Smooth muscle cell (in vitro differentiated cells): ENCODE measurements around the gene SRRM4. TPM values are rescaled to one million over a fixed set of nuclear protein-coding genes. Genes with fewer than 3 reads are reported as not detected.

Source experiments
- DNase-seq: peaks from one replicate; lab custom pipeline; 2025; ENCODE audit not compliant: unreplicated experiment; lab: John Stamatoyannopoulos, UW
- H2AFZ ChIP-seq: fragments of 200-600 bp; sonication (generic); 2 replicates; pipeline ENCODE4 v1.6.0; 2016; ENCODE audit warnings: antibody characterized with exemption, low read depth, mild to moderate bottlenecking
- H3F3A ChIP-seq: fragments of 200-600 bp; sonication (generic); 2 replicates; pipeline ENCODE4 v1.6.0; 2017; ENCODE audit warnings: antibody characterized with exemption, low read depth
- H3K27ac ChIP-seq: fragments of 200-600 bp; sonication (generic); 2 replicates; pipeline ENCODE4 v1.5.1; 2016; ENCODE audit warnings: low read depth, mild to moderate bottlenecking
- H3K27me3 ChIP-seq: fragments of 200-600 bp; sonication (generic); 2 replicates; pipeline ENCODE4 v1.6.1; 2016; ENCODE audit warnings: low read depth, mild to moderate bottlenecking
- H3K36me3 ChIP-seq: fragments of 200-600 bp; sonication (generic); 2 replicates; pipeline ENCODE4 v1.5.1; 2016; ENCODE audit warnings: low read depth
- H3K4me1 ChIP-seq: fragments of 200-600 bp; sonication (generic); 2 replicates; pipeline ENCODE4 v1.5.1; 2016; ENCODE audit warnings: low read depth
- H3K4me2 ChIP-seq: fragments of 200-600 bp; sonication (generic); 2 replicates; pipeline ENCODE4 v1.6.0; 2016; ENCODE audit warnings: mild to moderate bottlenecking
- H3K4me3 ChIP-seq: fragments of 200-600 bp; sonication (generic); 2 replicates; pipeline ENCODE4 v1.5.1; 2016; ENCODE audit warnings: mild to moderate bottlenecking
- H3K79me2 ChIP-seq: fragments of 200-600 bp; sonication (generic); 2 replicates; pipeline ENCODE4 v1.6.0; 2016; ENCODE audit warnings: low read depth, mild to moderate bottlenecking
- H3K9ac ChIP-seq: fragments of 200-600 bp; sonication (generic); 2 replicates; pipeline ENCODE4 v1.6.0; 2016; ENCODE audit warnings: low read depth
- H3K9me3 ChIP-seq: fragments of 200-600 bp; sonication (generic); replicated peaks from 2 replicates; pipeline ENCODE4 v1.5.1; 2016; ENCODE audit warnings: low read depth
- H4K20me1 ChIP-seq: fragments of 200-600 bp; sonication (generic); 2 replicates; pipeline ENCODE4 v1.6.0; 2016; ENCODE audit warnings: low read depth
- WGBS: methylation state at CpG from one replicate; pipeline ENCODE4 v1.1.7; 2016; ENCODE audit warnings: low lambda C conversion rate; 5-methylcytosine and 5-hydroxymethylcytosine counted together
- polyA plus RNA-seq: library from polyadenylated mRNA; unstranded; fragments of >200 nt; fragmentation: Nextera tagmentation; extraction: Ambion mirVana; gene quantifications from 2 replicates; pipeline ENCODE4 v1.2.1, GENCODE V29; 2016
- total RNA-seq: library from RNA; depleted of rRNA; stranded (reverse); fragments of >200 nt; gene quantifications from 2 replicates; pipeline ENCODE4 v1.2.3, GENCODE V29; 2014
- TF ChIP-seq, protein P1 (sequence below): fragments of 200-600 bp; sonication (generic); IDR thresholded peaks from 2 replicates; pipeline ENCODE4 v1.5.1; 2017; ENCODE audit warnings: borderline replicate concordance, mild to moderate bottlenecking, antibody characterized with exemption; ENCODE audit not compliant: insufficient read depth, poor library complexity, severe bottlenecking

SRRM4 gene
- total and polyA plus RNA-seq, 2 experiments from 2014 or later = 0.04 TPM; not detected in 1

DNA sequence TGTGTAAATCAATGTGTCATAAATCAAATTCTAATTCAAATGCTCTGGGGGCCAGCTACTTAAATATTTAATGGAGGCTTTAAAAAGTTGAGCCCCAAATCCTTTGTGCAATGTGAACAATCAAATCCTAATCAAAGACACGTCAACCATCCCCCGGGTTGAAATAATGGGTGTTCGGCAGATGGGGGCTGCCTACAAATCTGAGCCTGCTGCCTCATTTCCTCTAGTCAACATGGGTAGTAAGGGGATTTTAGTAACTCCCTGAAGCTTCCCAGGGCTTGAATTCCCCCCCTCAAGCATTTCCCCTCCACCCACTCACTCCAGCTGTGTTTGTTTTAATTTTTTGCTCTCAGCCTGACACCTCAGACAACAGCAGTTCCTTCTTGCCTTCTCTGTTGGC lies 37.8 kb downstream of the SRRM4 start:
- no peak overlapping the region for H2AFZ ChIP-seq
- DNase-seq = no peak
- no peak overlapping the region for H3K27ac ChIP-seq
- peaks cover 9% of the 10 kb centered on the region for H3K4me1 ChIP-seq
- no peaks in the 10 kb centered on the region for H3K36me3 ChIP-seq
- no peaks in the 10 kb centered on the region for H3K9me3 ChIP-seq
- H3K4me3 ChIP-seq = no peak overlapping the region
- H3K9ac ChIP-seq = no peak overlapping the region
- peaks cover 15% of the 10 kb centered on the region for H3K27me3 ChIP-seq
- TF ChIP-seq, protein P1, sequence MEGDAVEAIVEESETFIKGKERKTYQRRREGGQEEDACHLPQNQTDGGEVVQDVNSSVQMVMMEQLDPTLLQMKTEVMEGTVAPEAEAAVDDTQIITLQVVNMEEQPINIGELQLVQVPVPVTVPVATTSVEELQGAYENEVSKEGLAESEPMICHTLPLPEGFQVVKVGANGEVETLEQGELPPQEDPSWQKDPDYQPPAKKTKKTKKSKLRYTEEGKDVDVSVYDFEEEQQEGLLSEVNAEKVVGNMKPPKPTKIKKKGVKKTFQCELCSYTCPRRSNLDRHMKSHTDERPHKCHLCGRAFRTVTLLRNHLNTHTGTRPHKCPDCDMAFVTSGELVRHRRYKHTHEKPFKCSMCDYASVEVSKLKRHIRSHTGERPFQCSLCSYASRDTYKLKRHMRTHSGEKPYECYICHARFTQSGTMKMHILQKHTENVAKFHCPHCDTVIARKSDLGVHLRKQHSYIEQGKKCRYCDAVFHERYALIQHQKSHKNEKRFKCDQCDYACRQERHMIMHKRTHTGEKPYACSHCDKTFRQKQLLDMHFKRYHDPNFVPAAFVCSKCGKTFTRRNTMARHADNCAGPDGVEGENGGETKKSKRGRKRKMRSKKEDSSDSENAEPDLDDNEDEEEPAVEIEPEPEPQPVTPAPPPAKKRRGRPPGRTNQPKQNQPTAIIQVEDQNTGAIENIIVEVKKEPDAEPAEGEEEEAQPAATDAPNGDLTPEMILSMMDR = no peak
- 32% methylated on average over 3 of the region's 3 CpGs for WGBS
- H3F3A ChIP-seq = no peaks in the 10 kb centered on the region
- H4K20me1 ChIP-seq = no peaks in the 10 kb centered on the region
- H3K4me2 ChIP-seq = no peak overlapping the region
- H3K79me2 ChIP-seq = no peaks in the 10 kb centered on the region

DNA sequence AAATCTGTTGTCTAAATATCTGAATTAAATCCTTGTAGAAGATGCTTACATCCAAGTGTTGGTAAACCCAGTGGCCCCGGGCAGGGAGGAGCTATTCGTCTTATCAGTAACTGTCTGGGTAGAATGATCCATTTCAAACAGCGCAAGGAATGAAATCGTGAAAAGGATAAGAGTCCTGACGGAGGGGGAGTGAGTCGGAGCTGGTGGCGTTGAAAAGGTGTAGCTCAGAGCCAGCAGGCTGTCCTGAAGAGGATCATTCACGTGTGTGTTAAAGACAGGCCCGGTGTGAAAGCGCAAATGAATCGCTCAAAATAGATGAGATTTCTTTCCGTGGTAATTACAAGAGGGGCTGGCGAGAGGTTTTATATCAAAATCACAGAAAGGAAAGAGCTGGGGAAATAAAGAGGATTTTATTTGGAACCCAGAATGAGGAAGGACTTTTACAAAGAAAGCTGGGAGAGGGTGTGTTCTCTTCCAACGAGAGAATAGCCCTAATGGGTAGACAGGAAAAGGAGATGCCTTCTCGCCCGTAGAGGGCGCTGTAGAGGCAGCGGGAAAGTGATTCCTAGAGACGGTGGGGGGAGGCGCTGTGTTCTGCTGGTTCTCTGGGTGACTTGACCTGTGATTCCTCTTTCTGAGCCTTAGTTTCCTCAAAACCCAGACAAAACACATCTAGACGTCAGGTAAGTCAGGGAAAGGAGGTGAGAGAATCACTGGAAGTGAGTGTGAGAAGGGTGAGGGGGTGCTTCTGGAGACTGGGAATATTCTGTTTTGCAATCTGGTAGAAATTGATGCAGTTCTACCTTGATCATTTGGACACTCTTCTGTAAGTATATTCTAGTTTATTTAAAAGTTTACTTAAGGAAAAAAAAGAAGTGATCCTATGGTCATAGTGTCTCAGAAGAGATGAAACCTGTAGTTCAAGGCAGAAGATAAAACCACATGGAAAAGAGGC lies 39.3 kb downstream of the SRRM4 start:
- no peak overlapping the region for H3K4me2 ChIP-seq

DNA sequence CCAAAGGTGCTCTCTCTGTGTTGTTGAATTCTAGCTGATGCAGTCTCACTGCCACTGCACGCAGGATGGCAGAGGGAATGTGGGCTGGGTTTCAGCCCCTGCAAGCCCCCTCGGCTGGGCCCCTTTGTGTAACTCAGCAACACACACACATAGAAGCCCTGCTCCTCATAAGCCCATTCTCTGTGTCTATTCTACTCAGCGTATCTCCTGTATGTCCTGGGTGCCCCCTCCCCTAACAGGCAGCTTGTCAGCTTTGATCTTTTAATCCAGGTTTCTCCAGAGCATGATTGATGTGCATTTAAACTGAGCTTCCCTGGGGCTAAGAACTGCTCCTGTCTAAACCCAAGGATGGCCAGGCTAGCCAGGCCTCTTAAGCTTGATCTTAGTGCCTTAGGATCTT lies 43.0 kb downstream of the SRRM4 start:
- no peak overlapping the region for H2AFZ ChIP-seq
- peaks cover 12% of the 10 kb centered on the region for H3K4me1 ChIP-seq
- no peak overlapping the region for H3K4me3 ChIP-seq
- H3K36me3 ChIP-seq = no peaks in the 10 kb centered on the region
- H4K20me1 ChIP-seq = no peaks in the 10 kb centered on the region
- no peaks in the 10 kb centered on the region for H3F3A ChIP-seq
- H3K4me2 ChIP-seq = no peak overlapping the region
- H3K79me2 ChIP-seq = no peaks in the 10 kb centered on the region
- no peak overlapping the region for H3K9ac ChIP-seq
- WGBS = 67% methylated on average over 3 of the region's 3 CpGs
- H3K27me3 ChIP-seq = peaks cover 6% of the 10 kb centered on the region
- TF ChIP-seq, protein P1 = no peak
- no peaks in the 10 kb centered on the region for H3K9me3 ChIP-seq
- no peak for DNase-seq
- H3K27ac ChIP-seq = no peak overlapping the region

More for the DNA sequence above, 39.3 kb downstream of the SRRM4 start:
- 28% methylated on average over 21 of the region's 21 CpGs for WGBS
- H3K27me3 ChIP-seq = peaks cover 15% of the 10 kb centered on the region
- peaks cover 16% of the 10 kb centered on the region for H3K4me1 ChIP-seq
- no peaks in the 10 kb centered on the region for H3K79me2 ChIP-seq
- no peak overlapping the region for H3K9ac ChIP-seq
- H3K4me3 ChIP-seq = no peak overlapping the region
- TF ChIP-seq, protein P1 = peak; percentile 46
- H3K27ac ChIP-seq = no peak overlapping the region
- H3K36me3 ChIP-seq = no peaks in the 10 kb centered on the region
- H4K20me1 ChIP-seq = no peaks in the 10 kb centered on the region
- no peak for DNase-seq
- no peak overlapping the region for H2AFZ ChIP-seq
- H3F3A ChIP-seq = no peaks in the 10 kb centered on the region
- H3K9me3 ChIP-seq = no peaks in the 10 kb centered on the region
